ENCODE data around the gene SNX8. TPM values are rescaled to one million over a fixed set of nuclear protein-coding genes. Genes with fewer than 3 reads are reported as not detected.

The SNX8 gene
- total and polyA plus RNA-seq, 4 donors: 8.7 to 20.8 (median 14.8) TPM

GRCh38 chr7:2274666-2275065, 39.6 kb downstream of the SNX8 start:
- 86% methylated on average over 7 of the region's 7 CpGs for WGBS
- Histone ChIP-seq H3K36me3 (ENCODE audit: control insufficient read depth in 4 of 4, insufficient read depth in 3 of 4, low read depth in 1 of 4, low read length in 3 of 4) (peaks cover 0 to 16% (median 7%) of the 10 kb centered on the region in 4 donors), H3K9me3 (ENCODE audit: control insufficient read depth in 4 of 4, low read length in 3 of 4) (no peaks in the 10 kb centered on the region), H3K27ac (ENCODE audit: low read depth in 1 of 2, low read length in 2 of 2) (no peak overlapping the region), H3K4me1 (ENCODE audit: control insufficient read depth in 4 of 4, insufficient read depth in 4 of 4, low read length in 3 of 4) (no peaks in the 10 kb centered on the region), H3K9ac (ENCODE audit: low read depth in 1 of 2, low read length in 2 of 2) (no peak overlapping the region), H3K27me3 (ENCODE audit: control insufficient read depth in 4 of 4, insufficient read depth in 4 of 4, low read length in 3 of 4) (no peaks in the 10 kb centered on the region), H3K4me3 (ENCODE audit: low read depth in 1 of 3, low read length in 3 of 3) (no peak overlapping the region)
- TF ChIP-seq TAF1 (conservative IDR thresholded peaks at IDR 0.05) (no peak), YY1 (IDR thresholded peaks at IDR 0.05) (no peak), MAX (IDR thresholded peaks at IDR 0.05) (no peak), REST (IDR thresholded peaks at IDR 0.05) (no peak), GABPA (IDR thresholded peaks at IDR 0.05 in 1 of 2, conservative IDR thresholded peaks at IDR 0.05 in 1 of 2) (no peak)
- no peak for DNase-seq (ENCODE audit: low spot score)

- Histone ChIP-seq H3K4me3 (ENCODE audit: low read depth in 1 of 3, low read length in 3 of 3) (no peak overlapping the region), H3K4me1 (ENCODE audit: control insufficient read depth in 4 of 4, insufficient read depth in 4 of 4, low read length in 3 of 4) (no peaks in the 10 kb centered on the region), H3K27me3 (ENCODE audit: control insufficient read depth in 4 of 4, insufficient read depth in 4 of 4, low read length in 3 of 4) (no peaks in the 10 kb centered on the region), H3K27ac (ENCODE audit: low read depth in 1 of 2, low read length in 2 of 2) (no peak overlapping the region), H3K9ac (ENCODE audit: low read depth in 1 of 2, low read length in 2 of 2) (no peak overlapping the region), H3K9me3 (ENCODE audit: control insufficient read depth in 4 of 4, low read length in 3 of 4) (no peaks in the 10 kb centered on the region), H3K36me3 (ENCODE audit: control insufficient read depth in 4 of 4, insufficient read depth in 3 of 4, low read depth in 1 of 4, low read length in 3 of 4) (peaks cover 0 to 16% (median 7%) of the 10 kb centered on the region in 4 donors)
- DNase-seq (ENCODE audit: low spot score): no peak
- WGBS: 97% methylated on average over 20 of the region's 20 CpGs
- TF ChIP-seq REST (IDR thresholded peaks at IDR 0.05) (no peak), EGR1 (IDR thresholded peaks at IDR 0.05; ENCODE audit: low read depth in 2 of 2) (no peak), FOXA2 (IDR thresholded peaks at IDR 0.05) (no peak), GABPA (IDR thresholded peaks at IDR 0.05 in 1 of 2, conservative IDR thresholded peaks at IDR 0.05 in 1 of 2) (no peak), YY1 (IDR thresholded peaks at IDR 0.05) (no peak), HNF4A (conservative IDR thresholded peaks at IDR 0.05) (no peak), ZBTB33 (IDR thresholded peaks at IDR 0.05) (no peak)
Measured at GRCh38 chr7:2273866-2274265, 40.4 kb downstream of the SNX8 start.

All from liver (tissue), 9 donors.